HG02885 (cell line): ENCODE measurements around the gene EGLN3.
"Not testable (repeated sequence)": the region's sequence is repeated elsewhere in the genome, so short reads cannot be mapped to it uniquely, and the experiment has no call there.

ENCODE experiments used
- ATAC-seq: cut with Tn5 transposase; IDR thresholded peaks from one replicate; pipeline ENCODE4 v1.9.1; 2021; ENCODE audit warnings: mild to moderate bottlenecking; ENCODE audit not compliant: unreplicated experiment, poor library complexity

The EGLN3 gene

GRCh38 chr14:33963892-33964291, 13.0 kb upstream of the EGLN3 start:
- no peak for ATAC-seq

GRCh38 chr14:33962466-33962865, 11.6 kb upstream of the EGLN3 start:
- not testable (repeated sequence) for ATAC-seq

- ATAC-seq, result no peak
These were observed 11.1 kb upstream of the EGLN3 start for GRCh38 chr14:33962016-33962415.

GRCh38 chr14:33959692-33960151, 8.8 kb upstream of the EGLN3 start:
- no peak for ATAC-seq

- no peak for ATAC-seq
These were observed 7.8 kb upstream of the EGLN3 start for GRCh38 chr14:33958605-33959226.

- no peak for ATAC-seq
These were observed 7.1 kb upstream of the EGLN3 start for GRCh38 chr14:33957993-33958392.

- no peak for ATAC-seq
These were observed 6.4 kb upstream of the EGLN3 start for GRCh38 chr14:33957299-33957698.

- ATAC-seq, result peak; percentile 59
These were observed 5.8 kb upstream of the EGLN3 start for GRCh38 chr14:33956640-33957039.

GRCh38 chr14:33954016-33954598, 3.2 kb upstream of the EGLN3 start:
- ATAC-seq, result no peak

- no peak for ATAC-seq
These were observed 1.7 kb upstream of the EGLN3 start for GRCh38 chr14:33952541-33952940.

GRCh38 chr14:33951183-33951840, 438 bp upstream of the EGLN3 start:
- ATAC-seq, result no peak

- no peak for ATAC-seq
These were observed 1.4 kb downstream of the EGLN3 start for GRCh38 chr14:33949411-33949893.

GRCh38 chr14:33948869-33949408, 1.9 kb downstream of the EGLN3 start:
- no peak for ATAC-seq

GRCh38 chr14:33948145-33948868, 2.6 kb downstream of the EGLN3 start:
- no peak for ATAC-seq

- no peak for ATAC-seq
These were observed 4.0 kb downstream of the EGLN3 start for GRCh38 chr14:33946679-33947476.

- ATAC-seq, result no peak
These were observed 5.4 kb downstream of the EGLN3 start for GRCh38 chr14:33945210-33946088.

GRCh38 chr14:33943096-33943883, 7.6 kb downstream of the EGLN3 start:
- no peak for ATAC-seq

- ATAC-seq, result no peak
These were observed 9.2 kb downstream of the EGLN3 start for GRCh38 chr14:33941718-33942117.
